Nephron (organoid): ENCODE measurements around the gene VMP1.

Source experiments
- H3K27ac Mint-ChIP-seq, 3 experiments: 2 replicates each; pipeline ENCODE4 v1.8.0; 2020; ENCODE audit warnings: mixed read lengths in 3 of 3, mild to moderate bottlenecking in 2 of 3, moderate library complexity in 1 of 3
- H3K27me3 Mint-ChIP-seq: 2 replicates; pipeline ENCODE4 v1.8.0; 2021; ENCODE audit warnings: low read depth, mild to moderate bottlenecking, moderate library complexity, mixed read lengths
- H3K36me3 Mint-ChIP-seq: 2 replicates; pipeline ENCODE4 v1.8.0; 2020; ENCODE audit warnings: low read depth, mixed read lengths
- H3K4me1 Mint-ChIP-seq: 2 replicates; pipeline ENCODE4 v1.8.0; 2020; ENCODE audit warnings: mixed read lengths
- H3K4me3 Mint-ChIP-seq, 3 experiments: 2 replicates each; pipeline ENCODE4 v1.8.0; 2020; ENCODE audit warnings: mild to moderate bottlenecking in 3 of 3, mixed read lengths in 3 of 3, moderate library complexity in 2 of 3
- H3K9me3 Mint-ChIP-seq: 2 replicates; pipeline ENCODE4 v1.8.0; 2020; ENCODE audit warnings: mixed read lengths
- TF ChIP-seq, protein P1 (sequence below), 3 experiments: fragments of 200-600 bp; sonication (generic); IDR thresholded peaks; one replicate each; pipeline ENCODE4 v1.5.0; 2021; ENCODE audit warnings: antibody characterized with exemption in 3 of 3; ENCODE audit not compliant: unreplicated experiment in 3 of 3

Gene VMP1

GRCh38 chr17:59765038-59765437 is 57.6 kb downstream of the VMP1 start:
- peaks cover 27% of the 10 kb centered on the region for H3K36me3 Mint-ChIP-seq
- H3K27ac Mint-ChIP-seq, result no peak overlapping the region
- TF ChIP-seq, protein P1, sequence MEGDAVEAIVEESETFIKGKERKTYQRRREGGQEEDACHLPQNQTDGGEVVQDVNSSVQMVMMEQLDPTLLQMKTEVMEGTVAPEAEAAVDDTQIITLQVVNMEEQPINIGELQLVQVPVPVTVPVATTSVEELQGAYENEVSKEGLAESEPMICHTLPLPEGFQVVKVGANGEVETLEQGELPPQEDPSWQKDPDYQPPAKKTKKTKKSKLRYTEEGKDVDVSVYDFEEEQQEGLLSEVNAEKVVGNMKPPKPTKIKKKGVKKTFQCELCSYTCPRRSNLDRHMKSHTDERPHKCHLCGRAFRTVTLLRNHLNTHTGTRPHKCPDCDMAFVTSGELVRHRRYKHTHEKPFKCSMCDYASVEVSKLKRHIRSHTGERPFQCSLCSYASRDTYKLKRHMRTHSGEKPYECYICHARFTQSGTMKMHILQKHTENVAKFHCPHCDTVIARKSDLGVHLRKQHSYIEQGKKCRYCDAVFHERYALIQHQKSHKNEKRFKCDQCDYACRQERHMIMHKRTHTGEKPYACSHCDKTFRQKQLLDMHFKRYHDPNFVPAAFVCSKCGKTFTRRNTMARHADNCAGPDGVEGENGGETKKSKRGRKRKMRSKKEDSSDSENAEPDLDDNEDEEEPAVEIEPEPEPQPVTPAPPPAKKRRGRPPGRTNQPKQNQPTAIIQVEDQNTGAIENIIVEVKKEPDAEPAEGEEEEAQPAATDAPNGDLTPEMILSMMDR (IDR thresholded peaks at IDR 0.05; ENCODE audit: unreplicated experiment in 3 of 3), result no peak
- H3K4me3 Mint-ChIP-seq, result no peak overlapping the region
- no peaks in the 10 kb centered on the region for H3K27me3 Mint-ChIP-seq
- peaks cover 15% of the 10 kb centered on the region for H3K4me1 Mint-ChIP-seq
- no peaks in the 10 kb centered on the region for H3K9me3 Mint-ChIP-seq

DNA sequence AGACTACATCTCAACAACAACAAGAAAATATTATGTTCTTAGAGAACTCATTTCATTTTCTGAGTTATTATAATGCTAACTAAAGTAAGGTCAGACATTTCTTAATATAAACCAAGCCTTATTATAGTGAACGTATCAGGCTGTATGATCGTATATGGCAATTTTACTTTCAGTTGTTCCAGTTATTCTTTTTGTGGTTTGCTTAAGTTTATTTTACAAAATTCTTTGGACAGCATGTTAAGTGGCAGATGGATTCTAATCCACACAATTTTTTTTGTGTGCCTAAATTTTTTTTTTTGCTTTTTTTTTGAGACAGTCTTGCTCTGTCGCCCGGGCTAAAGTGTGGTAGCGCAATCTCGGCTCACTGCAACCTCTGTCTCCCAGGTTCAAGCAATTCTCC is 59.0 kb downstream of the VMP1 start:
- no peaks in the 10 kb centered on the region for H3K27me3 Mint-ChIP-seq
- peaks cover 11% of the 10 kb centered on the region for H3K4me1 Mint-ChIP-seq
- H3K4me3 Mint-ChIP-seq, result no peak overlapping the region
- peaks cover 17% of the 10 kb centered on the region for H3K36me3 Mint-ChIP-seq
- TF ChIP-seq, protein P1 (IDR thresholded peaks at IDR 0.05; ENCODE audit: unreplicated experiment in 3 of 3), result no peak
- H3K9me3 Mint-ChIP-seq, result no peaks in the 10 kb centered on the region
- no peak overlapping the region for H3K27ac Mint-ChIP-seq

GRCh38 chr17:59767176-59767575 is 59.7 kb downstream of the VMP1 start:
- Mint-ChIP-seq H3K9me3 (no peaks in the 10 kb centered on the region), H3K36me3 (peaks cover 12% of the 10 kb centered on the region), H3K27me3 (no peaks in the 10 kb centered on the region)

GRCh38 chr17:59769887-59770286 is 62.4 kb downstream of the VMP1 start:
- Mint-ChIP-seq H3K27me3 (no peaks in the 10 kb centered on the region), H3K36me3 (peaks cover 20% of the 10 kb centered on the region), H3K4me1 (no peaks in the 10 kb centered on the region), H3K4me3 (no peak overlapping the region), H3K27ac (peak overlapping the region in 1 of 3 experiments; percentile 32), H3K9me3 (no peaks in the 10 kb centered on the region)
- TF ChIP-seq, protein P1 (IDR thresholded peaks at IDR 0.05; ENCODE audit: unreplicated experiment in 3 of 3), result no peak

More at GRCh38 chr17:59767176-59767575, 59.7 kb downstream of the VMP1 start:
- H3K4me1 Mint-ChIP-seq, result peaks cover 4% of the 10 kb centered on the region
- H3K27ac Mint-ChIP-seq, result no peak overlapping the region
- TF ChIP-seq, protein P1 (IDR thresholded peaks at IDR 0.05; ENCODE audit: unreplicated experiment in 3 of 3), result no peak
- no peak overlapping the region for H3K4me3 Mint-ChIP-seq

DNA sequence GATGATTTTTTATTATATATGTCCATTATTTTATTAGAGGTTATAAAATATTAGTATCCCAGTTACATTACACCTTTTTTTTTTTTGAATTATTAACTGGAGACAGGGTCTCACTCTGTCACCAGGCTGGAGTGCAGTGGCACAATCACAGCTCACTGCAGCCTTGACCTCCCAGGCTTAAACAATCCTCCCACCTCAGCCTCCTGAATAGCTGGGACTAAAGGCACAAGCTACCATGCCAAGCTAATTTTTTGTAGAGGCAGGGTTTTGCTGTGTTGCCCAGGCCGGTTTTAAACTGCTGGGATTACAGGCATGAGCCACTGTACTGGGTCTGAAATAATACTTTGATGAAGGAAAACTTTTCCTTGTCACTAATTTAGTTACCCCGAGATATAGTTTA is 63.6 kb downstream of the VMP1 start:
- no peaks in the 10 kb centered on the region for H3K4me1 Mint-ChIP-seq
- no peaks in the 10 kb centered on the region for H3K27me3 Mint-ChIP-seq
- no peak overlapping the region for H3K4me3 Mint-ChIP-seq
- TF ChIP-seq, protein P1 (IDR thresholded peaks at IDR 0.05; ENCODE audit: unreplicated experiment in 3 of 3), result no peak
- peaks cover 20% of the 10 kb centered on the region for H3K36me3 Mint-ChIP-seq
- no peaks in the 10 kb centered on the region for H3K9me3 Mint-ChIP-seq
- H3K27ac Mint-ChIP-seq, result no peak overlapping the region

DNA sequence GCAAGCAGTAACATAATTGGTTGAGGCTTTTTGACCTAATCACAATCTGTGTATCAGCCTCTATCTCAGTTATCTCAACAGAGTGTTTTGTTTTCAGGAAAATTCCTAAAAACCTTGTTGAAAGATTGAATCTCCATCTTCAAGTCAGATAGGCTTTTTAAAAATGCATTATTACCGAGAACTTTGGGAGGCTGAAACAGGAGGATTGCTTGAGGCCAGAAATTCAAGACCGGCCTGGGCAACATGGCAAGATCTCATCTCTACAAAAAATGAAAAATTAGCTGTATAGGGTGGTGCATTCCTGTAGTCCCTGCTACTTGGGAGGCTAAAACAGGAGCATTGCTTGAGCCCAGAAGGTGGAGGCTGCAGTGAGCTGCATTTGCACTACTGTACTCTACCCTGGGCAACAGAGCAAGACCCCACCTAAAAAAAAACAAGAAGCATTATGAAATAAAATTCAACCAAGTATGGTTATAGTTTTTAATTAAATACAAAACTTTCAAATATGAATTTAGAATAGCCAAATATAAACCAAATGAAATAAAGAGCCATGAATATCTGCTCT is 68.4 kb downstream of the VMP1 start:
- H3K9me3 Mint-ChIP-seq, result peaks cover 5% of the 10 kb centered on the region
- H3K36me3 Mint-ChIP-seq, result peaks cover 47% of the 10 kb centered on the region
- TF ChIP-seq, protein P1 (IDR thresholded peaks at IDR 0.05; ENCODE audit: unreplicated experiment in 3 of 3), result no peak
- no peak overlapping the region for H3K4me3 Mint-ChIP-seq
- H3K27me3 Mint-ChIP-seq, result peaks cover 4% of the 10 kb centered on the region
- no peak overlapping the region for H3K27ac Mint-ChIP-seq
- no peaks in the 10 kb centered on the region for H3K4me1 Mint-ChIP-seq
